Breast epithelium (tissue), 4 donors: Measurements from ENCODE around the gene C1QBP. TPM values are rescaled to one million over a fixed set of nuclear protein-coding genes. Genes with fewer than 3 reads are reported as not detected.

Experiments
- DNase-seq, 2 donors: peaks; one replicate each; pipeline ENCODE4 v3.0.0-alpha.2; 2019; ENCODE audit warnings: low spot score in 2 of 2
- H3K27ac ChIP-seq, 2 donors: fragments of 200-600 bp; sonication (generic) in 1 of 2; one replicate each; pipeline ENCODE4 v1.5.1; 2016 to 2019; ENCODE audit warnings: mild to moderate bottlenecking in 1 of 2
- H3K27me3 ChIP-seq, 2 donors: fragments of 200-600 bp; sonication (generic) in 1 of 2; one replicate each; pipeline versions ENCODE4 v1.5.1 to v1.6.0; 2017 to 2019; ENCODE audit warnings: control low read depth in 1 of 2, mild to moderate bottlenecking in 1 of 2
- H3K36me3 ChIP-seq: fragments of 200-600 bp; one replicate; pipeline ENCODE4 v1.5.1; 2019
- H3K4me1 ChIP-seq, 2 donors: fragments of 200-600 bp; sonication (generic); one replicate each; pipeline ENCODE4 v1.5.1; 2016 to 2019; ENCODE audit warnings: control low read depth in 1 of 2
- H3K4me3 ChIP-seq, 3 donors: fragments of 200-600 bp; sonication (generic); 1 replicate in 2 of 3; 2 replicates in 1 of 3; pipeline ENCODE4 v1.5.1; 2016 to 2019; ENCODE audit warnings: mild to moderate bottlenecking in 3 of 3, moderate library complexity in 2 of 3
- H3K9me3 ChIP-seq, 2 donors: fragments of 200-600 bp; sonication (generic) in 1 of 2; one replicate each; pipeline ENCODE4 v1.5.1; 2016 to 2019; ENCODE audit warnings: control low read depth in 1 of 2
- CTCF ChIP-seq, 3 donors: fragments of 450-650 bp; IDR thresholded peaks; one replicate each; pipeline ENCODE4 v1.5.1; 2016 to 2017; ENCODE audit warnings: antibody characterized with exemption in 3 of 3, mild to moderate bottlenecking in 3 of 3, moderate library complexity in 3 of 3
- POLR2A ChIP-seq: fragments of 450-650 bp; IDR thresholded peaks from one replicate; pipeline ENCODE4 v1.6.1; 2016; ENCODE audit warnings: antibody characterized with exemption, mild to moderate bottlenecking, moderate library complexity
- POLR2AphosphoS5 ChIP-seq, 3 donors: sonication (generic); formaldehyde crosslinking; IDR thresholded peaks; one replicate each; pipeline ENCODE4 v1.6.1; 2017; ENCODE audit warnings: antibody characterized with exemption in 3 of 3
- intact Hi-C: fragments of 100-400 bp; cut with DNase I; formaldehyde crosslinking; loops from one replicate; pipeline ENCODE4 v1.15.1; 2023; ENCODE audit warnings: low total_unique reads
- total RNA-seq, 3 donors: library from RNA; depleted of rRNA; stranded (reverse); fragments of >200 nt; gene quantifications; one replicate each; pipeline ENCODE4 v1.1.0, GENCODE V29; 2016

The C1QBP gene
- total RNA-seq, 3 donors from 2014 or later: 59.0 to 109 (median 88.8) TPM

GRCh38 chr17:5481451-5481850 lies 42.5 kb upstream of the C1QBP start:
- Histone ChIP-seq H3K36me3 (peaks cover 16% of the 10 kb centered on the region), H3K9me3 (no peaks in the 10 kb centered on the region), H3K27me3 (no peaks in the 10 kb centered on the region), H3K4me1 (no peaks in the 10 kb centered on the region), H3K27ac (no peak overlapping the region), H3K4me3 (no peak overlapping the region)
- TF ChIP-seq POLR2A (no peak), POLR2AphosphoS5 (IDR thresholded peaks at IDR 0.05) (no peak), CTCF (IDR thresholded peaks at IDR 0.05) (no peak)
- intact Hi-C loops: no loop called here
- no peak for DNase-seq

- TF ChIP-seq POLR2AphosphoS5 (IDR thresholded peaks at IDR 0.05) (no peak), CTCF (IDR thresholded peaks at IDR 0.05) (no peak), POLR2A (no peak)
- intact Hi-C loops: no loop called here
- H3K9me3 ChIP-seq: no peaks in the 10 kb centered on the region
- H3K27me3 ChIP-seq: no peaks in the 10 kb centered on the region
- no peak for DNase-seq
- H3K27ac ChIP-seq: no peak overlapping the region
- no peaks in the 10 kb centered on the region for H3K4me1 ChIP-seq
- H3K36me3 ChIP-seq: peaks cover 16% of the 10 kb centered on the region
- no peak overlapping the region for H3K4me3 ChIP-seq
These were observed 42.0 kb upstream of the C1QBP start for GRCh38 chr17:5480962-5481361.

- TF ChIP-seq POLR2AphosphoS5 (IDR thresholded peaks at IDR 0.05) (no peak), POLR2A (no peak), CTCF (IDR thresholded peaks at IDR 0.05) (no peak)
- H3K36me3 ChIP-seq: peaks cover 16% of the 10 kb centered on the region
- intact Hi-C loops: no loop called here
These were observed 40.0 kb upstream of the C1QBP start for GRCh38 chr17:5478992-5479391.

GRCh38 chr17:5473906-5474305 lies 35.0 kb upstream of the C1QBP start:
- no peak for DNase-seq
- no peaks in the 10 kb centered on the region for H3K27me3 ChIP-seq
- no peak overlapping the region for H3K4me3 ChIP-seq
- no peaks in the 10 kb centered on the region for H3K4me1 ChIP-seq
- H3K9me3 ChIP-seq: no peaks in the 10 kb centered on the region
- intact Hi-C loops: no loop called here
- peaks cover 5% of the 10 kb centered on the region for H3K36me3 ChIP-seq
- no peak for TF ChIP-seq POLR2A
- no peak for TF ChIP-seq POLR2AphosphoS5 (IDR thresholded peaks at IDR 0.05)
- TF ChIP-seq CTCF (IDR thresholded peaks at IDR 0.05): no peak
- H3K27ac ChIP-seq: no peak overlapping the region

More at GRCh38 chr17:5478992-5479391, 40.0 kb upstream of the C1QBP start:
- Histone ChIP-seq H3K4me3 (no peak overlapping the region), H3K4me1 (no peaks in the 10 kb centered on the region), H3K27me3 (no peaks in the 10 kb centered on the region), H3K27ac (no peak overlapping the region), H3K9me3 (no peaks in the 10 kb centered on the region)
- no peak for DNase-seq

- Histone ChIP-seq H3K9me3 (no peaks in the 10 kb centered on the region), H3K4me1 (peaks cover 0 to under 1% of the 10 kb centered on the region in 2 donors), H3K4me3 (no peak overlapping the region), H3K36me3 (no peaks in the 10 kb centered on the region), H3K27me3 (no peaks in the 10 kb centered on the region), H3K27ac (no peak overlapping the region)
- intact Hi-C loops: no loop called here
- TF ChIP-seq POLR2AphosphoS5 (IDR thresholded peaks at IDR 0.05) (no peak), POLR2A (no peak), CTCF (IDR thresholded peaks at IDR 0.05) (no peak)
- DNase-seq: no peak
These were observed 33.6 kb upstream of the C1QBP start for GRCh38 chr17:5472511-5472910.
